Activated CD8-positive, alpha-beta T cell treated with anti-CD3 and anti-CD28 coated beads, Interleukin-2, amount 10 ng/mL, durations not matched to agents 7 days and 5 days (primary cell): ENCODE results near the gene SLC25A26. TPM values are rescaled to one million over a fixed set of nuclear protein-coding genes. Genes with fewer than 3 reads are reported as not detected.
"Not testable (repeated sequence)": the region's sequence is repeated elsewhere in the genome, so short reads cannot be mapped to it uniquely, and the experiment has no call there.

Experiments
- ATAC-seq: fragments of 150-1000 bp; cut with Tn5 transposase; one replicate; pipeline ENCODE4 v1.10.0; 2021; ENCODE audit warnings: moderate library complexity
- CTCF ChIA-PET: fragments of 350-600 bp; sonication (Branson Sonifier 250); formaldehyde crosslinking; loops from one replicate; lab custom pipeline; 2021; ENCODE audit warnings: antibody characterized with exemption; lab: Charles Lee
- POLR2A ChIA-PET: fragments of 350-600 bp; sonication (Branson Sonifier 250); formaldehyde crosslinking; loops from one replicate; lab custom pipeline; 2021; ENCODE audit warnings: antibody characterized with exemption; lab: Charles Lee
- DNase-seq: peaks from one replicate; pipeline ENCODE4 v3.0.0-alpha.2; 2020
- H3K27ac Mint-ChIP-seq: one replicate; pipeline ENCODE4 v1.8.0; 2021; ENCODE audit warnings: mild to moderate bottlenecking, mixed read lengths
- H3K27me3 Mint-ChIP-seq: one replicate; pipeline ENCODE4 v1.8.0; 2021; ENCODE audit warnings: low read depth, mixed read lengths
- H3K36me3 Mint-ChIP-seq: one replicate; pipeline ENCODE4 v1.8.0; 2021; ENCODE audit warnings: low read depth, mixed read lengths
- H3K4me1 Mint-ChIP-seq: one replicate; pipeline ENCODE4 v1.8.0; 2021; ENCODE audit warnings: low read depth, mixed read lengths
- H3K4me3 Mint-ChIP-seq: one replicate; pipeline ENCODE4 v1.8.0; 2021; ENCODE audit warnings: mild to moderate bottlenecking, mixed read lengths
- H3K9me3 Mint-ChIP-seq: one replicate; pipeline ENCODE4 v1.8.0; 2022; ENCODE audit warnings: mixed read lengths; ENCODE audit not compliant: insufficient read depth
- total RNA-seq, 2 experiments: library from RNA; stranded (reverse); gene quantifications; one replicate each; pipeline ENCODE4 v1.2.3, GENCODE V29; 2021

Gene SLC25A26
- total RNA-seq, 2 experiments from 2014 or later = 14.2 to 14.3 TPM

GRCh38 chr3:66419036-66419435 is 198.2 kb downstream of the SLC25A26 start:
- DNase-seq (no peak), ATAC-seq (no peak)
- no peaks in the 10 kb centered on the region for H3K27me3 Mint-ChIP-seq
- peaks cover 5% of the 10 kb centered on the region for H3K4me1 Mint-ChIP-seq
- no peak overlapping the region for H3K27ac Mint-ChIP-seq
- H3K9me3 Mint-ChIP-seq = peaks cover 13% of the 10 kb centered on the region
- no peak overlapping the region for H3K4me3 Mint-ChIP-seq
- ChIA-PET POLR2A (no interaction called here), CTCF (no interaction called here)
- peaks cover 25% of the 10 kb centered on the region for H3K36me3 Mint-ChIP-seq

- POLR2A ChIA-PET, DNase-seq, CTCF ChIA-PET, H3K4me1 Mint-ChIP-seq, H3K27me3 Mint-ChIP-seq, ATAC-seq, H3K27ac Mint-ChIP-seq, H3K4me3 Mint-ChIP-seq: not testable (repeated sequence)
- Mint-ChIP-seq H3K36me3 (peaks cover 29% of the 10 kb centered on the region), H3K9me3 (peaks cover 13% of the 10 kb centered on the region)
Observed at GRCh38 chr3:66421144-66421543, 200.3 kb downstream of the SLC25A26 start.

GRCh38 chr3:66421893-66422292 is 201.1 kb downstream of the SLC25A26 start:
- ATAC-seq = not testable (repeated sequence)
- peaks cover 31% of the 10 kb centered on the region for H3K36me3 Mint-ChIP-seq

GRCh38 chr3:66423791-66424190 is 203.0 kb downstream of the SLC25A26 start:
- no peak for ATAC-seq
- no peaks in the 10 kb centered on the region for H3K27me3 Mint-ChIP-seq
- DNase-seq = no peak
- peaks cover 13% of the 10 kb centered on the region for H3K9me3 Mint-ChIP-seq
- peaks cover 31% of the 10 kb centered on the region for H3K36me3 Mint-ChIP-seq
- H3K4me1 Mint-ChIP-seq = peaks cover 5% of the 10 kb centered on the region
- CTCF ChIA-PET = no interaction called here
- H3K27ac Mint-ChIP-seq = no peak overlapping the region
- H3K4me3 Mint-ChIP-seq = no peak overlapping the region
- POLR2A ChIA-PET = no interaction called here

More at GRCh38 chr3:66421893-66422292, 201.1 kb downstream of the SLC25A26 start:
- CTCF ChIA-PET, POLR2A ChIA-PET, H3K4me1 Mint-ChIP-seq, H3K27me3 Mint-ChIP-seq, DNase-seq, H3K4me3 Mint-ChIP-seq, H3K27ac Mint-ChIP-seq: not testable (repeated sequence)
- H3K9me3 Mint-ChIP-seq = peaks cover 13% of the 10 kb centered on the region

- Mint-ChIP-seq H3K9me3 (peaks cover 13% of the 10 kb centered on the region), H3K27me3 (no peaks in the 10 kb centered on the region), H3K27ac (no peak overlapping the region), H3K36me3 (peaks cover 28% of the 10 kb centered on the region), H3K4me3 (no peak overlapping the region), H3K4me1 (peaks cover 3% of the 10 kb centered on the region)
- ATAC-seq = no peak
- DNase-seq = no peak
- ChIA-PET CTCF (interaction anchor here (1.1 kb wide), 1 partner anchor 17 kb away, joined by 3 read pairs; no protein-coding TSS in a partner anchor), POLR2A (no interaction called here)
Observed at GRCh38 chr3:66425032-66425431, 204.2 kb downstream of the SLC25A26 start.

- peaks cover 22% of the 10 kb centered on the region for H3K36me3 Mint-ChIP-seq
- H3K9me3 Mint-ChIP-seq = peaks cover 10% of the 10 kb centered on the region
- ATAC-seq (no peak), DNase-seq (no peak)
- no peaks in the 10 kb centered on the region for H3K4me1 Mint-ChIP-seq
- H3K27me3 Mint-ChIP-seq = no peaks in the 10 kb centered on the region
- CTCF ChIA-PET = interaction anchor here (0.7 to 1.7 kb wide), 2 partner anchors 125 to 397 kb away, joined by 3 to 4 read pairs; no protein-coding TSS in a partner anchor
- H3K4me3 Mint-ChIP-seq = no peak overlapping the region
- H3K27ac Mint-ChIP-seq = no peak overlapping the region
- POLR2A ChIA-PET = no interaction called here
Observed at GRCh38 chr3:66425576-66426114, 204.8 kb downstream of the SLC25A26 start.

- Mint-ChIP-seq H3K27ac (no peak overlapping the region), H3K9me3 (peaks cover 9% of the 10 kb centered on the region), H3K4me1 (no peaks in the 10 kb centered on the region), H3K4me3 (no peak overlapping the region), H3K36me3 (peaks cover 20% of the 10 kb centered on the region), H3K27me3 (no peaks in the 10 kb centered on the region)
- ChIA-PET POLR2A (no interaction called here), CTCF (interaction anchor here (1.7 kb wide), 1 partner anchor 396 kb away, joined by 4 read pairs; no protein-coding TSS in a partner anchor)
- DNase-seq (no peak), ATAC-seq (no peak)
Observed at GRCh38 chr3:66426135-66426534, 205.3 kb downstream of the SLC25A26 start.

- H3K27me3 Mint-ChIP-seq = no peaks in the 10 kb centered on the region
- H3K9me3 Mint-ChIP-seq = peaks cover 7% of the 10 kb centered on the region
- no peak overlapping the region for H3K4me3 Mint-ChIP-seq
- no peak overlapping the region for H3K27ac Mint-ChIP-seq
- ChIA-PET CTCF (interaction anchor here (1.7 kb wide), 1 partner anchor 395 kb away, joined by 4 read pairs; no protein-coding TSS in a partner anchor), POLR2A (no interaction called here)
- no peaks in the 10 kb centered on the region for H3K4me1 Mint-ChIP-seq
- H3K36me3 Mint-ChIP-seq = peaks cover 13% of the 10 kb centered on the region
- DNase-seq = no peak
- ATAC-seq = no peak
Observed at GRCh38 chr3:66427352-66427751, 206.6 kb downstream of the SLC25A26 start.

GRCh38 chr3:66427951-66428474 is 207.2 kb downstream of the SLC25A26 start:
- no peak overlapping the region for H3K27ac Mint-ChIP-seq
- ATAC-seq = no peak
- ChIA-PET CTCF (no interaction called here), POLR2A (no interaction called here)
- no peak overlapping the region for H3K4me3 Mint-ChIP-seq
- no peak for DNase-seq
- peaks cover under 1% of the 10 kb centered on the region for H3K9me3 Mint-ChIP-seq
- H3K27me3 Mint-ChIP-seq = no peaks in the 10 kb centered on the region
- H3K36me3 Mint-ChIP-seq = peaks cover 9% of the 10 kb centered on the region
- H3K4me1 Mint-ChIP-seq = peaks cover 1% of the 10 kb centered on the region

Other genes with a start within 250 kb of the SLC25A26 start
- gene MAGI1, start 182.1 kb upstream of the SLC25A26 start, total RNA-seq = not detected